Measurements from ENCODE around the gene SLC38A1.

- TF ChIP-seq ARNTL (CRISPR knock-in tag; IDR thresholded peaks at IDR 0.05; ENCODE audit: borderline replicate concordance, low read depth) = no peak
- no peak for TF ChIP-seq TOX (CRISPR knock-in tag; IDR thresholded peaks at IDR 0.05; ENCODE audit: borderline replicate concordance)
- TF ChIP-seq, protein P1, sequence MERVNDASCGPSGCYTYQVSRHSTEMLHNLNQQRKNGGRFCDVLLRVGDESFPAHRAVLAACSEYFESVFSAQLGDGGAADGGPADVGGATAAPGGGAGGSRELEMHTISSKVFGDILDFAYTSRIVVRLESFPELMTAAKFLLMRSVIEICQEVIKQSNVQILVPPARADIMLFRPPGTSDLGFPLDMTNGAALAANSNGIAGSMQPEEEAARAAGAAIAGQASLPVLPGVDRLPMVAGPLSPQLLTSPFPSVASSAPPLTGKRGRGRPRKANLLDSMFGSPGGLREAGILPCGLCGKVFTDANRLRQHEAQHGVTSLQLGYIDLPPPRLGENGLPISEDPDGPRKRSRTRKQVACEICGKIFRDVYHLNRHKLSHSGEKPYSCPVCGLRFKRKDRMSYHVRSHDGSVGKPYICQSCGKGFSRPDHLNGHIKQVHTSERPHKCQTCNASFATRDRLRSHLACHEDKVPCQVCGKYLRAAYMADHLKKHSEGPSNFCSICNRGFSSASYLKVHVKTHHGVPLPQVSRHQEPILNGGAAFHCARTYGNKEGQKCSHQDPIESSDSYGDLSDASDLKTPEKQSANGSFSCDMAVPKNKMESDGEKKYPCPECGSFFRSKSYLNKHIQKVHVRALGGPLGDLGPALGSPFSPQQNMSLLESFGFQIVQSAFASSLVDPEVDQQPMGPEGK (CRISPR knock-in tag; IDR thresholded peaks at IDR 0.05; ENCODE audit: borderline replicate concordance) = no peak
- TF ChIP-seq ZNF70 (CRISPR knock-in tag; IDR thresholded peaks at IDR 0.05) = no peak
- TF ChIP-seq TCF4 (CRISPR knock-in tag; IDR thresholded peaks at IDR 0.05; ENCODE audit: borderline replicate concordance) = no peak; the same call in 1 of the 2 replicates
- TF ChIP-seq ZFP3 (CRISPR knock-in tag; IDR thresholded peaks at IDR 0.05) = no peak
These were observed 1.8 kb downstream of the SLC38A1 start for GRCh38 chr12:46266869-46267574.
